ENCODE results near the gene GIPC2. TPM values are rescaled to one million over a fixed set of nuclear protein-coding genes. Genes with fewer than 3 reads are reported as not detected.

GIPC2 gene
- polyA plus RNA-seq, 1 donor (not counting 4 experiments of a cell fraction or from before 2014, with no cell fraction given): 0.28 TPM

GRCh38 chr1:78047631-78048030 lies 1.9 kb downstream of the GIPC2 start:
- Histone ChIP-seq H4K20me1 (ENCODE audit: control insufficient read depth, extremely low read depth, insufficient read depth, low read length) (no peaks in the 10 kb centered on the region), H3K27ac (ENCODE audit: control insufficient read depth, insufficient read depth, low read length) (no peak overlapping the region), H3K27me3 (ENCODE audit: control insufficient read depth, extremely low read depth, insufficient read depth, low read length) (peaks cover 17% of the 10 kb centered on the region), H3K9me3 (ENCODE audit: control insufficient read depth, low read depth, low read length) (no peaks in the 10 kb centered on the region), H3K4me2 (ENCODE audit: control insufficient read depth, extremely low read depth, insufficient read depth, low read depth, low read length) (no peak overlapping the region), H3K9ac (ENCODE audit: control insufficient read depth, extremely low read depth, insufficient read depth, low read length) (no peak overlapping the region), H3K36me3 (ENCODE audit: control insufficient read depth in 2 of 2, extremely low read depth in 1 of 2, insufficient read depth in 2 of 2, low read length in 2 of 2) (no peaks in the 10 kb centered on the region), H3K4me1 (ENCODE audit: control insufficient read depth, extremely low read depth, insufficient read depth, low read length) (peaks cover 7% of the 10 kb centered on the region), H3K9me1 (ENCODE audit: control insufficient read depth, extremely low read depth, insufficient read depth, low read length) (no peaks in the 10 kb centered on the region), H3K79me2 (ENCODE audit: control insufficient read depth, insufficient read depth, low read length) (no peaks in the 10 kb centered on the region), H3K4me3 (ENCODE audit: control insufficient read depth in 2 of 3, extremely low read depth in 1 of 3, insufficient read depth in 2 of 3, low read depth in 1 of 3, low read length in 3 of 3) (no peak overlapping the region), H2AFZ (ENCODE audit: control insufficient read depth, low read length) (no peak overlapping the region)
- DNase-seq (ENCODE audit: low read depth, low spot score) (no peak), FAIRE-seq (no peak)
- TF ChIP-seq CTCF (optimal IDR thresholded peaks at IDR 0.05 in 1 of 3, IDR thresholded peaks at IDR 0.05 in 1 of 3, conservative IDR thresholded peaks at IDR 0.05 in 1 of 3; ENCODE audit: extremely low read depth in 1 of 3, insufficient read depth in 2 of 3, low read length in 3 of 3): no peak
- TF ChIP-seq EZH2 (IDR thresholded peaks at IDR 0.05; ENCODE audit: low read length): no peak
- dilution Hi-C loops (cut with MboI; ENCODE audit: extremely low pct_ligation_motif_present, low sequenced_read_pairs): no loop called here

DNA sequence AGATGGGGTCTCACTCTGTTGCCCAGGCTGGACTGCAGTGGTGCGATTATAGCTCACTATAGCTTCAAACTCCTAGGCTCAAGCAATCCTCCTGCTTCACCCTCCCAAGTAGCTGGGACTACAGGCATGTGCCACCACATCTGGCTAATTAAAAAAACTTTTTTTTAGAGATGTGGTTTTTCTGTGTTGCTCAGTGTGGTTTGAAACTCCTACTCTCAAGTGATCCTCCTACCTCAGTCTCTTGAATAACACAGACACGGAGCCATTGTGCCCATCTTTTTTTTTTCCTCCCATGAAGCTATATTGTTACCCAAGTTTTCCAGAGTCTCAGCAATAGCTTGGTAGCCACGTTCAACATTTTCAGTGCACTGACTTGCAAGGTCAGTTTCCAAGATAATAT lies 2.7 kb downstream of the GIPC2 start:
- DNase-seq (ENCODE audit: low read depth, low spot score): no peak
- H3K36me3 ChIP-seq (ENCODE audit: control insufficient read depth in 2 of 2, extremely low read depth in 1 of 2, insufficient read depth in 2 of 2, low read length in 2 of 2): no peaks in the 10 kb centered on the region
- FAIRE-seq: no peak
- H4K20me1 ChIP-seq (ENCODE audit: control insufficient read depth, extremely low read depth, insufficient read depth, low read length): no peaks in the 10 kb centered on the region
- no peak overlapping the region for H3K4me2 ChIP-seq (ENCODE audit: control insufficient read depth, extremely low read depth, insufficient read depth, low read depth, low read length)
- no peak overlapping the region for H2AFZ ChIP-seq (ENCODE audit: control insufficient read depth, low read length)
- no peak for TF ChIP-seq EZH2 (IDR thresholded peaks at IDR 0.05; ENCODE audit: low read length)
- no peak for TF ChIP-seq CTCF (optimal IDR thresholded peaks at IDR 0.05 in 1 of 3, IDR thresholded peaks at IDR 0.05 in 1 of 3, conservative IDR thresholded peaks at IDR 0.05 in 1 of 3; ENCODE audit: extremely low read depth in 1 of 3, insufficient read depth in 2 of 3, low read length in 3 of 3)
- H3K9ac ChIP-seq (ENCODE audit: control insufficient read depth, extremely low read depth, insufficient read depth, low read length): no peak overlapping the region
- no peaks in the 10 kb centered on the region for H3K79me2 ChIP-seq (ENCODE audit: control insufficient read depth, insufficient read depth, low read length)
- H3K9me3 ChIP-seq (ENCODE audit: control insufficient read depth, low read depth, low read length): no peaks in the 10 kb centered on the region
- peaks cover 7% of the 10 kb centered on the region for H3K4me1 ChIP-seq (ENCODE audit: control insufficient read depth, extremely low read depth, insufficient read depth, low read length)
- dilution Hi-C loops (cut with MboI; ENCODE audit: extremely low pct_ligation_motif_present, low sequenced_read_pairs): no loop called here
- no peak overlapping the region for H3K4me3 ChIP-seq (ENCODE audit: control insufficient read depth in 2 of 3, extremely low read depth in 1 of 3, insufficient read depth in 2 of 3, low read depth in 1 of 3, low read length in 3 of 3)
- H3K27ac ChIP-seq (ENCODE audit: control insufficient read depth, insufficient read depth, low read length): no peak overlapping the region
- H3K9me1 ChIP-seq (ENCODE audit: control insufficient read depth, extremely low read depth, insufficient read depth, low read length): no peaks in the 10 kb centered on the region
- H3K27me3 ChIP-seq (ENCODE audit: control insufficient read depth, extremely low read depth, insufficient read depth, low read length): peaks cover 17% of the 10 kb centered on the region

Measured in keratinocyte (primary cell).